NCI-H1694 treated with DMSO at 0.1 percent for 48 hours (cell line): ENCODE measurements around the gene CDK4.
"Not testable (repeated sequence)": the region's sequence is repeated elsewhere in the genome, so short reads cannot be mapped to it uniquely, and the experiment has no call there.

Experiments
- DNase-seq: peaks from one replicate; lab custom pipeline; 2025; lab: John Stamatoyannopoulos, UW

CDK4 gene

GRCh38 chr12:57724003-57724935 is 27.8 kb downstream of the CDK4 start:
- no peak for DNase-seq

GRCh38 chr12:57723630-57723962 is 28.5 kb downstream of the CDK4 start:
- DNase-seq = no peak

- DNase-seq = peak; percentile 12
These were observed 29.1 kb downstream of the CDK4 start for GRCh38 chr12:57722716-57723629.

- not testable (repeated sequence) for DNase-seq
These were observed 30.1 kb downstream of the CDK4 start for GRCh38 chr12:57721846-57722608.

- DNase-seq = no peak
These were observed 31.2 kb downstream of the CDK4 start for GRCh38 chr12:57720606-57721595.

- no peak for DNase-seq
These were observed 32.1 kb downstream of the CDK4 start for GRCh38 chr12:57719777-57720605.

GRCh38 chr12:57718641-57719528 is 33.2 kb downstream of the CDK4 start:
- DNase-seq = no peak

GRCh38 chr12:57717846-57718640 is 34.1 kb downstream of the CDK4 start:
- DNase-seq = no peak

- no peak for DNase-seq
These were observed 35.0 kb downstream of the CDK4 start for GRCh38 chr12:57717131-57717530.

GRCh38 chr12:57716305-57716704 is 35.8 kb downstream of the CDK4 start:
- DNase-seq = no peak

- no peak for DNase-seq
These were observed 36.3 kb downstream of the CDK4 start for GRCh38 chr12:57715786-57716185.

GRCh38 chr12:57715036-57715748 is 36.9 kb downstream of the CDK4 start:
- DNase-seq = not testable (repeated sequence)

GRCh38 chr12:57713209-57713608 is 38.9 kb downstream of the CDK4 start:
- DNase-seq = no peak

GRCh38 chr12:57712701-57713100 is 39.4 kb downstream of the CDK4 start:
- peak; percentile 72 for DNase-seq

- DNase-seq = no peak
These were observed 43.8 kb downstream of the CDK4 start for GRCh38 chr12:57708296-57708695.

- no peak for DNase-seq
These were observed 44.9 kb downstream of the CDK4 start for GRCh38 chr12:57707250-57707649.

- no peak for DNase-seq
These were observed 51.8 kb downstream of the CDK4 start for GRCh38 chr12:57700317-57700716.
